ENCODE results near the gene ZNF736. TPM values are rescaled to one million over a fixed set of nuclear protein-coding genes. Genes with fewer than 3 reads are reported as not detected.

Gene ZNF736
- total RNA-seq, 2 experiments from 2014 or later = 26.3 to 27.2 TPM

DNA sequence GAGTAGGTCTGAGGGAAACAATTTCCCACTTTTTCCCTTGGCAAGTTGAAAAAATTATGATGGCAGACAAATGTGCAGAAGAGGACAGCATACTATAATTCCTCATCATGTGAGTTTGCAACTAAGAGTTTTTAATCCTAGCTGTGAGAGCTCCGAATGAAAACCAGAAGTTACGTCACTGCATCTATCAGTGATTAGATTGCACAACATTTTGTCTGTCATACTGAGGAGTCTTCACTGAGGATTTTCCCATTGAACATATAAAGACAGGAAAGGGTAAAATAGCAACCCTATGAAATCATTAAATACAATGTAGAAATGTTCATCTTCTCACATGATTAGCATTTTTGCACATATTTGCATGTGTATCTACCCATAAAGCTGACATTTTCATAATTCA, 45.8 kb downstream of the ZNF736 start:
- Mint-ChIP-seq H3K9me3 (peaks cover 54% of the 10 kb centered on the region), H3K27me3 (no peaks in the 10 kb centered on the region), H3K4me1 (ENCODE audit: low read depth) (no peaks in the 10 kb centered on the region), H3K36me3 (ENCODE audit: low read depth) (peaks cover 25% of the 10 kb centered on the region), H3K4me3 (no peak overlapping the region), H3K27ac (no peak overlapping the region)
- intact Hi-C loops (cut with micrococcal nuclease) = no loop called here
- ATAC-seq = no peak
- TF ChIP-seq, protein P1, sequence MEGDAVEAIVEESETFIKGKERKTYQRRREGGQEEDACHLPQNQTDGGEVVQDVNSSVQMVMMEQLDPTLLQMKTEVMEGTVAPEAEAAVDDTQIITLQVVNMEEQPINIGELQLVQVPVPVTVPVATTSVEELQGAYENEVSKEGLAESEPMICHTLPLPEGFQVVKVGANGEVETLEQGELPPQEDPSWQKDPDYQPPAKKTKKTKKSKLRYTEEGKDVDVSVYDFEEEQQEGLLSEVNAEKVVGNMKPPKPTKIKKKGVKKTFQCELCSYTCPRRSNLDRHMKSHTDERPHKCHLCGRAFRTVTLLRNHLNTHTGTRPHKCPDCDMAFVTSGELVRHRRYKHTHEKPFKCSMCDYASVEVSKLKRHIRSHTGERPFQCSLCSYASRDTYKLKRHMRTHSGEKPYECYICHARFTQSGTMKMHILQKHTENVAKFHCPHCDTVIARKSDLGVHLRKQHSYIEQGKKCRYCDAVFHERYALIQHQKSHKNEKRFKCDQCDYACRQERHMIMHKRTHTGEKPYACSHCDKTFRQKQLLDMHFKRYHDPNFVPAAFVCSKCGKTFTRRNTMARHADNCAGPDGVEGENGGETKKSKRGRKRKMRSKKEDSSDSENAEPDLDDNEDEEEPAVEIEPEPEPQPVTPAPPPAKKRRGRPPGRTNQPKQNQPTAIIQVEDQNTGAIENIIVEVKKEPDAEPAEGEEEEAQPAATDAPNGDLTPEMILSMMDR (IDR thresholded peaks at IDR 0.05) = no peak
- no peak for DNase-seq
- ChIA-PET CTCF (no interaction called here), POLR2A (no interaction called here)

DNA sequence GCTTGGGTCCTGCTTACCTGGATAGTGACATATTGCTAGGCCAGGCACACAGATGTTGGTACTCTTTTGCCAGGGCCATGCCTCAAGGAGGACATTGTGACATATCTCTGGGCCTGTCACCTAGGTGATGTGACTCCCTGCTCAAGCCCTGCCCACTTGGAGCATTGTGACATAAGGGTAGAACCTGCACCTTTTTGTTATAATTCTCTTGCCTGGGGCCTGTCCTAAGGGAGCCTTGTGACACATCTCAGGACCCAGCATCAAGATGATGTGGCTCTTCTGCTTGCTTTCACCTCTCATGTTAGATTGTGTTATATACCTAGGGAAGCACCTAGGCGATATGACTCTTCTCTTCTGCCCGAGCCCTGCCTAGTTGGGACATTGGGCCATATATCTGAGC, 57.4 kb downstream of the ZNF736 start:
- ChIA-PET CTCF (no interaction called here), POLR2A (no interaction called here)
- H3K36me3 Mint-ChIP-seq (ENCODE audit: low read depth) = no peaks in the 10 kb centered on the region
- DNase-seq = no peak
- intact Hi-C loops (cut with micrococcal nuclease) = no loop called here
- H3K27me3 Mint-ChIP-seq = no peaks in the 10 kb centered on the region
- H3K4me3 Mint-ChIP-seq = no peak overlapping the region
- TF ChIP-seq, protein P1 (IDR thresholded peaks at IDR 0.05) = no peak
- no peaks in the 10 kb centered on the region for H3K4me1 Mint-ChIP-seq (ENCODE audit: low read depth)
- ATAC-seq = no peak
- peaks cover 69% of the 10 kb centered on the region for H3K9me3 Mint-ChIP-seq
- no peak overlapping the region for H3K27ac Mint-ChIP-seq

DNA sequence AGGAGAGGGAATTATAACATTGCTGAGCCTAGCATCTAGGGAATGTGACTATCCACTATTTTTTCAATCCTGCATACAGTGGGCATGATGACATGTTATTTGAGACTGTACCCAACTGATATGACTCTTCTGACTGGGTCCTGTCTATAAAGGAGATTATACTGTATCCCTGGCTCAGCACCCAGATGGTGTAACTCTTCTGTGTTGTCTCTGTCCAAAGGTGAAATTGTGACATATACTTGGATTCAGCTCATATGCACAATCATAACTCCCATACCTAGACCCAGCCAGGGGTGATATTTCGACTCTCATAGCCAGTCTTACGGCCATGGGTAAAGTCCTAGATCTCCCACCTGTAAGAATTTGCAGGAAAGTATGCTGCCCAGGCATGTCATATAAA, 59.3 kb downstream of the ZNF736 start:
- H3K27ac Mint-ChIP-seq = no peak overlapping the region
- POLR2A ChIA-PET = no interaction called here
- H3K27me3 Mint-ChIP-seq = no peaks in the 10 kb centered on the region
- intact Hi-C loops (cut with micrococcal nuclease) = no loop called here
- no peaks in the 10 kb centered on the region for H3K4me1 Mint-ChIP-seq (ENCODE audit: low read depth)
- ATAC-seq (no peak), DNase-seq (no peak)
- no peak overlapping the region for H3K4me3 Mint-ChIP-seq
- CTCF ChIA-PET = no interaction called here
- peaks cover 66% of the 10 kb centered on the region for H3K9me3 Mint-ChIP-seq
- H3K36me3 Mint-ChIP-seq (ENCODE audit: low read depth) = no peaks in the 10 kb centered on the region
- TF ChIP-seq, protein P1 (IDR thresholded peaks at IDR 0.05) = no peak

DNA sequence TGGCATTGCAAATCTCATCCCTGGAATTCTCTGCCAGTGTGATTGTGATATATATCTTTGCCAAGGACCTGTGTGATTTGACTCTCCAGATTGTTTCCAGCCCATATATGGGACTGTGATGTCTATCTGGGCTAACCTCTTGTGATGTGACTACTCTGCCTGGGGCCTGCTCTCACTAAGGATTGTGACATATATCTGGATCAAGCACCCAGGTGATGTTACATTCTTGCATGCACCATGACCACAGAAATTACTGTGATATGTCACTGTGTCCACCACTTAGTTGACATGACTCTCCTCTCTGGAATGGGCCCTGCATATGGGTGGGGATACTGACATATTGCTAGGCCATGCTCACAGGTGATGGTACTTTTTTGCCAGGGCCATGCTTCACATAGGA, 86.6 kb downstream of the ZNF736 start:
- ATAC-seq = no peak
- Mint-ChIP-seq H3K36me3 (ENCODE audit: low read depth) (no peaks in the 10 kb centered on the region), H3K27ac (no peak overlapping the region), H3K4me3 (no peak overlapping the region), H3K9me3 (peaks cover 9% of the 10 kb centered on the region), H3K4me1 (ENCODE audit: low read depth) (no peaks in the 10 kb centered on the region), H3K27me3 (no peaks in the 10 kb centered on the region)
- TF ChIP-seq, protein P1 (IDR thresholded peaks at IDR 0.05) = no peak
- POLR2A ChIA-PET = no interaction called here
- intact Hi-C loops (cut with micrococcal nuclease) = no loop called here
- CTCF ChIA-PET = no interaction called here
- no peak for DNase-seq

Other genes with a start within 250 kb of the ZNF736 start
- not detected for gene ZNF735, start 106.8 kb upstream of the ZNF736 start, total RNA-seq
- not detected for gene ZNF679, start 85.5 kb upstream of the ZNF736 start, total RNA-seq
- gene ZNF680, start 249.1 kb downstream of the ZNF736 start, total RNA-seq = 10 to 100 TPM; 13.6 to 13.7 TPM